Loucy (cell line): ENCODE data around the gene CCDC86.

Experiments
- H2AFZ ChIP-seq: fragments of 200-600 bp; sonication (generic); 2 replicates; pipeline ENCODE4 v1.6.0; 2016; ENCODE audit warnings: antibody characterized with exemption, mild to moderate bottlenecking, low read length, moderate library complexity
- H3F3A ChIP-seq: fragments of 200-600 bp; 2 replicates; pipeline ENCODE4 v1.6.0; 2016; ENCODE audit warnings: antibody characterized with exemption, low read depth, mild to moderate bottlenecking
- H3K27me3 ChIP-seq: fragments of 200-600 bp; sonication (generic); 2 replicates; pipeline ENCODE4 v1.6.1; 2014; ENCODE audit warnings: low read length, mild to moderate bottlenecking; ENCODE audit not compliant: insufficient read depth, poor library complexity, severe bottlenecking
- H3K36me3 ChIP-seq: fragments of 200-600 bp; sonication (generic); 2 replicates; pipeline ENCODE4 v1.6.1; 2016; ENCODE audit warnings: low read length; ENCODE audit not compliant: insufficient read depth
- H3K4me1 ChIP-seq: fragments of 200-600 bp; sonication (generic); 2 replicates; pipeline ENCODE4 v1.5.1; 2014; ENCODE audit warnings: low read length, mild to moderate bottlenecking; ENCODE audit not compliant: insufficient read depth, poor library complexity, severe bottlenecking
- H3K4me2 ChIP-seq: fragments of 200-600 bp; sonication (generic); 2 replicates; pipeline ENCODE4 v1.6.0; 2014; ENCODE audit warnings: antibody characterized with exemption, low read length, low read depth, mild to moderate bottlenecking; ENCODE audit not compliant: poor library complexity, severe bottlenecking
- H3K4me3 ChIP-seq: fragments of 200-600 bp; sonication (generic); 2 replicates; pipeline ENCODE4 v1.5.1; 2014; ENCODE audit warnings: low read length, mild to moderate bottlenecking, mixed read lengths; ENCODE audit not compliant: poor library complexity, severe bottlenecking
- H3K79me2 ChIP-seq: fragments of 200-600 bp; sonication (generic); 2 replicates; pipeline ENCODE4 v1.6.1; 2014; ENCODE audit warnings: low read length; ENCODE audit not compliant: insufficient read depth
- H3K9ac ChIP-seq: fragments of 200-600 bp; sonication (generic); 2 replicates; pipeline ENCODE4 v1.6.0; 2014; ENCODE audit warnings: mild to moderate bottlenecking, low read depth, low read length, moderate library complexity; ENCODE audit not compliant: poor library complexity, severe bottlenecking
- H3K9me2 ChIP-seq: fragments of 200-600 bp; sonication (generic); replicated peaks from 2 replicates; pipeline ENCODE4 v1.6.1; 2016; ENCODE audit warnings: low read depth, low read length, mixed read lengths
- H3K9me3 ChIP-seq: fragments of 200-600 bp; sonication (generic); 2 replicates; pipeline ENCODE4 v1.6.1; 2014; ENCODE audit warnings: mild to moderate bottlenecking, antibody characterized with exemption, low read length, low read depth; ENCODE audit not compliant: insufficient read depth
- H4K20me1 ChIP-seq: fragments of 200-600 bp; sonication (generic); 2 replicates; pipeline ENCODE4 v1.6.0; 2014; ENCODE audit warnings: antibody characterized with exemption, low read length, mild to moderate bottlenecking; ENCODE audit not compliant: insufficient read depth, poor library complexity, severe bottlenecking
- CTCF ChIP-seq: fragments of 200-600 bp; sonication (generic); conservative IDR thresholded peaks from 2 replicates; pipeline ENCODE4 v1.5.1; 2014; ENCODE audit warnings: mild to moderate bottlenecking, antibody characterized with exemption, low read length
- EZH2phosphoT487 ChIP-seq: fragments of 200-600 bp; IDR thresholded peaks from 2 replicates; pipeline ENCODE4 v1.6.1; 2018; ENCODE audit warnings: antibody characterized with exemption, mild to moderate bottlenecking, moderate library complexity, borderline replicate concordance

The CCDC86 gene

GRCh38 chr11:60847281-60847680, 5.4 kb downstream of the CCDC86 start:
- no peaks in the 10 kb centered on the region for H3K9me2 ChIP-seq
- H3K36me3 ChIP-seq = peaks cover 20% of the 10 kb centered on the region; the same call in 1 of the 2 replicates
- H3K4me1 ChIP-seq = peaks cover 64% of the 10 kb centered on the region
- H3K4me3 ChIP-seq = no peak overlapping the region
- peak overlapping the region; percentile 54 for H3K9ac ChIP-seq
- H3K79me2 ChIP-seq = peaks cover 78% of the 10 kb centered on the region
- TF ChIP-seq CTCF (no peak), EZH2phosphoT487 (no peak)
- no peaks in the 10 kb centered on the region for H3K9me3 ChIP-seq
- H3K4me2 ChIP-seq = peak overlapping the region; percentile 67
- H4K20me1 ChIP-seq = no peaks in the 10 kb centered on the region
- no peaks in the 10 kb centered on the region for H3K27me3 ChIP-seq
- no peak overlapping the region for H2AFZ ChIP-seq
- H3F3A ChIP-seq = no peaks in the 10 kb centered on the region

- peaks cover 62% of the 10 kb centered on the region for H3K4me1 ChIP-seq
- H3K9me3 ChIP-seq = no peaks in the 10 kb centered on the region
- H3F3A ChIP-seq = no peaks in the 10 kb centered on the region
- no peaks in the 10 kb centered on the region for H3K9me2 ChIP-seq
- TF ChIP-seq EZH2phosphoT487 (no peak), CTCF (no peak)
- peak overlapping the region; percentile 67 for H3K4me2 ChIP-seq
- H3K79me2 ChIP-seq = peaks cover 78% of the 10 kb centered on the region
- H3K9ac ChIP-seq = peak overlapping the region; percentile 54
- no peak overlapping the region for H3K4me3 ChIP-seq
- no peak overlapping the region for H2AFZ ChIP-seq
- H4K20me1 ChIP-seq = no peaks in the 10 kb centered on the region
- peaks cover 20% of the 10 kb centered on the region; the same call in 1 of the 2 replicates for H3K36me3 ChIP-seq
- H3K27me3 ChIP-seq = no peaks in the 10 kb centered on the region
These were observed 6.0 kb downstream of the CCDC86 start for GRCh38 chr11:60847896-60848295.

- H3K27me3 ChIP-seq = no peaks in the 10 kb centered on the region
- H3K4me2 ChIP-seq = peak overlapping the region; percentile 67
- H3K9ac ChIP-seq = peak overlapping the region; percentile 54
- H3K79me2 ChIP-seq = peaks cover 78% of the 10 kb centered on the region
- H3K4me1 ChIP-seq = peaks cover 59% of the 10 kb centered on the region
- H2AFZ ChIP-seq = no peak overlapping the region
- H3K9me2 ChIP-seq = no peaks in the 10 kb centered on the region
- no peaks in the 10 kb centered on the region for H3K9me3 ChIP-seq
- H3K36me3 ChIP-seq = peaks cover 20% of the 10 kb centered on the region; the same call in 1 of the 2 replicates
- H4K20me1 ChIP-seq = no peaks in the 10 kb centered on the region
- no peak for TF ChIP-seq CTCF
- TF ChIP-seq EZH2phosphoT487 = no peak
- no peaks in the 10 kb centered on the region for H3F3A ChIP-seq
- H3K4me3 ChIP-seq = peak overlapping the region; percentile 64
These were observed 6.8 kb downstream of the CCDC86 start for GRCh38 chr11:60848714-60849151.
